Measurements from ENCODE around the gene C22orf15. TPM values are rescaled to one million over a fixed set of nuclear protein-coding genes. Genes with fewer than 3 reads are reported as not detected.

The C22orf15 gene
- total RNA-seq, 2 donors from 2014 or later: 1.5 to 2.2 TPM

GRCh38 chr22:23718371-23719165 lies 44.2 kb upstream of the C22orf15 start:
- no peaks in the 10 kb centered on the region for H3K27me3 Mint-ChIP-seq (ENCODE audit: insufficient read depth)
- Histone ChIP-seq H3K4me3 (ENCODE audit: low read length) (no peak overlapping the region), H3K9ac (ENCODE audit: extremely low read depth, low read length, poor library complexity, severe bottlenecking) (no peak overlapping the region), H3K36me3 (ENCODE audit: control insufficient read depth, insufficient read depth, low read length) (peaks cover 8% of the 10 kb centered on the region), H3K27ac (ENCODE audit: low read depth, low read length) (no peak overlapping the region), H3K9me3 (ENCODE audit: control insufficient read depth, low read length) (no peaks in the 10 kb centered on the region), H3K4me1 (ENCODE audit: control insufficient read depth, insufficient read depth, low read length) (no peaks in the 10 kb centered on the region), H3K27me3 (ENCODE audit: control insufficient read depth, insufficient read depth, low read length, poor library complexity, severe bottlenecking) (no peaks in the 10 kb centered on the region)
- TF ChIP-seq CTCF (conservative IDR thresholded peaks at IDR 0.05): no peak
- no peak overlapping the region for H3K27ac Mint-ChIP-seq
- 92 to 93% methylated on average over 7 to 17 of the region's 17 CpGs for WGBS, 2 experiments (ENCODE audit: insufficient coverage in 1 of 2, insufficient read length in 1 of 2)
- no peak overlapping the region for H3K4me3 Mint-ChIP-seq
- no peaks in the 10 kb centered on the region for H3K4me1 Mint-ChIP-seq
- peaks cover 9% of the 10 kb centered on the region for H3K36me3 Mint-ChIP-seq (ENCODE audit: low read depth)
- no peak for DNase-seq
- H3K9me3 Mint-ChIP-seq: no peaks in the 10 kb centered on the region

GRCh38 chr22:23720855-23721254 lies 41.9 kb upstream of the C22orf15 start:
- H3K4me1 Mint-ChIP-seq: no peaks in the 10 kb centered on the region
- no peaks in the 10 kb centered on the region for H3K36me3 ChIP-seq (ENCODE audit: control insufficient read depth, insufficient read depth, low read length)
- no peak for DNase-seq
- no peaks in the 10 kb centered on the region for H3K4me1 ChIP-seq (ENCODE audit: control insufficient read depth, insufficient read depth, low read length)
- H3K27ac Mint-ChIP-seq: no peak overlapping the region
- H3K4me3 Mint-ChIP-seq: no peak overlapping the region
- no peak for TF ChIP-seq CTCF (conservative IDR thresholded peaks at IDR 0.05)
- H3K9me3 ChIP-seq (ENCODE audit: control insufficient read depth, low read length): no peaks in the 10 kb centered on the region
- H3K27me3 Mint-ChIP-seq (ENCODE audit: insufficient read depth): no peaks in the 10 kb centered on the region
- H3K4me3 ChIP-seq (ENCODE audit: low read length): no peak overlapping the region
- H3K27me3 ChIP-seq (ENCODE audit: control insufficient read depth, insufficient read depth, low read length, poor library complexity, severe bottlenecking): no peaks in the 10 kb centered on the region
- no peaks in the 10 kb centered on the region for H3K36me3 Mint-ChIP-seq (ENCODE audit: low read depth)
- H3K27ac ChIP-seq (ENCODE audit: low read depth, low read length): no peak overlapping the region
- 91 to 92% methylated on average over 5 to 6 of the region's 6 CpGs for WGBS, 2 experiments (ENCODE audit: insufficient coverage in 1 of 2, insufficient read length in 1 of 2)
- H3K9ac ChIP-seq (ENCODE audit: extremely low read depth, low read length, poor library complexity, severe bottlenecking): no peak overlapping the region
- no peaks in the 10 kb centered on the region for H3K9me3 Mint-ChIP-seq

GRCh38 chr22:23722160-23722559 lies 40.6 kb upstream of the C22orf15 start:
- H3K4me3 Mint-ChIP-seq: no peak overlapping the region
- no peaks in the 10 kb centered on the region for H3K4me1 Mint-ChIP-seq
- H3K27ac Mint-ChIP-seq: no peak overlapping the region

More at GRCh38 chr22:23722160-23722559, 40.6 kb upstream of the C22orf15 start:
- Histone ChIP-seq H3K9ac (ENCODE audit: extremely low read depth, low read length, poor library complexity, severe bottlenecking) (no peak overlapping the region), H3K27ac (ENCODE audit: low read depth, low read length) (no peak overlapping the region), H3K4me3 (ENCODE audit: low read length) (no peak overlapping the region), H3K9me3 (ENCODE audit: control insufficient read depth, low read length) (no peaks in the 10 kb centered on the region), H3K27me3 (ENCODE audit: control insufficient read depth, insufficient read depth, low read length, poor library complexity, severe bottlenecking) (no peaks in the 10 kb centered on the region), H3K36me3 (ENCODE audit: control insufficient read depth, insufficient read depth, low read length) (no peaks in the 10 kb centered on the region), H3K4me1 (ENCODE audit: control insufficient read depth, insufficient read depth, low read length) (no peaks in the 10 kb centered on the region)
- Mint-ChIP-seq H3K36me3 (ENCODE audit: low read depth) (no peaks in the 10 kb centered on the region), H3K27me3 (ENCODE audit: insufficient read depth) (peaks cover 2% of the 10 kb centered on the region), H3K9me3 (no peaks in the 10 kb centered on the region)
- WGBS, 2 experiments (ENCODE audit: insufficient coverage in 1 of 2, insufficient read length in 1 of 2): 81 to 86% methylated on average over 3 to 4 of the region's 4 CpGs
- DNase-seq: no peak
- TF ChIP-seq CTCF (conservative IDR thresholded peaks at IDR 0.05): no peak
